HL-60/S4 treated with phorbol 12-myristate 13-acetate at 8.2 ng/mL for 4 days and 3 days (cell line): ENCODE data around the gene NOTCH1.

ENCODE experiments used
- in situ Hi-C: fragments of 300-500 bp; cut with MboI; formaldehyde crosslinking; loops from 2 replicates; pipeline ENCODE4 v1.15.0; 2022; ENCODE audit warnings: low sequenced_read_pairs

The NOTCH1 gene

DNA sequence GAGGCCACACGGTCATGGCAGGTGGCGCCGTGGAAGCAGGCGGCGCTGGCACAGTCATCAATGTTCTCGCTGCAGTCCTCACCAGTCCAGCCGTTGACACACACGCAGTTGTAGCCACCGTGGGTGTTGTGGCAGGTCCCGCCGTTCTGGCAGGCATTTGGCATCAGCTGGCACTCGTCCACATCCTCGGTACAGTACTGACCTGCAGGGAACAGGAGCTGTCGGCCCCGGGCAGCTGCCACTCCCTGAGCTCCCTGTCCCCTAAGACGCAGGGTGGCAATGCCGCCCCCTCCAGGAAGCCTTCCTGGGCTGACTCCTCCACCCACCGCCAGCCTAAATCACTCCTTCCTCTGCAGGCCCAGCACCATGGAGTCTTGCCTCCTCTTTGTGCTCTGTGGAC lies 27.2 kb downstream of the NOTCH1 start:
- in situ Hi-C loops, result no loop called here

DNA sequence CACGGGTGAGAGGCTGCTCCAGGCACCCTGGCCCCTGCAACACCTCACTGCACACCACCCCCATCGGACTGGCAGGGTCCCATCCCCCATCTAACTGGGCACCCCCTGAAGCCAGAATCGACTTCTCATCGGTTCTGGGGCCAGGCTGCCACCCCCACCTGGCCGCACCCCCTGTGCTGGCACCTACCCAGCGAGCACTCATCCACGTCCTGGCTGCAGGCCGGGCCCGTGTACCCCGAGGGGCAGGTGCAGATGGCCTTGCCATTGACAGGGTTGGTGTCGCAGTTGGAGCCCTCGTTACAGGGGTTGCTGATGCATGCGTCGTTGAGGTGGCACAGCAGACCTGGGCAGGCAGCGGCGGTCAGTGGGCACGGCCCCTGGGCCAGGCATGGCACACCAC lies 27.9 kb downstream of the NOTCH1 start:
- in situ Hi-C loops, result no loop called here

DNA sequence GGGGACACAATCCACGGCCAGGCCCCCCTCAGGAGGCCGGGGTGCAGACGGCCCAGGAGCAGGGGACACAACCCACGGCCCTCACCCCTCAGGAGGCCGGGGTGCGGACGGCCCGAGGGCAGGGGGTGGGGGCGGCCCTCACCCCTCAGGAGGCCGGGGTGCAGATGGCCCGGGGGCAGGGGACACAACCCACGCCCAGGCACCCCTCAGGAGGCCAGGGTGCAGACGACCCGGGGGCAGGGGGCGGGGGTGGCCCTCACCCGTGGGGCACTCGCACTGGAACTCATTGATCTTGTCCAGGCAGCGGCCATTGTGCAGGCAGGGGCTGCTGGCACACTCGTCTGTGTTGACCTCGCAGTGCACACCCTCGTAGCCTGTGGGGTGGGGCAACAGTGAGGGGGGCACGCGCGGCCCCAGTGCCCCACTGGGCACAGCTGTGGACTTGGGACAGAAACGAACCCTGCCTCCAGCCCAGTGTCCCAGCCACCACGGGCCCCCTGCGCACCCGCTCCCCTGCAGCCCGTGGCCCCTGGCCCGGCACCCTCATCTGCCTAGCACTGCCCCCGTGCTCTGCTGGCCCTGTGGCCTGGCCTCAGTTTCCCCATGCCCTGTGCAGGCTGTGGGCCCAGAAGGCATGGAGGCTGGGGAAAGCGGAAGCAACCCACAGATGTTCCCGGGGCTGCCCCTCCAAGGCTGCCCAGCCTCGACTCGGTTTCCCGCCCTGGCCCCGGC lies 28.7 kb downstream of the NOTCH1 start:
- in situ Hi-C loops, result no loop called here

DNA sequence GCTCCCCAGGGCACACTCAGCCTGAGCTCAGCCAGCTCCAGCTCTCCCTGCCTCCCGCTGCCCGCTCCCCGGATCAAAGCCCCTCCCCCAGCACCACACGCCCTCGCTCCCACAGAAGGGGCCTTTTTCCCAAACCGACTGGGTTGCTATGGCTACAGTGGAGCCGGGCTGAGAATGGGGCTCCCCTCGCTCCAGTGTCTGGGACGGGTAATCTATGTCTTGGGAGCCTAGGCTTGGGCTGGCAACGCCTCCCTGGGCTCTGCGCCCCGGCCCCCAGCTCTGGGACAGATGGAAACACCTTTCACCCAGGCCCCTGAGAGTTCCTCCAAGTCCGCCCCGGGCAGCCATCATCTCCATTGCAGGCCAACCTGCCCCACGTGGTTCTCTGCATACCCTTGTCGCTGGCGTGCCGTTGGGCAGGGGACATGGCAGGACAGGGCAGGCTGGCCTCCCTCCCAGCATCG lies 29.6 kb downstream of the NOTCH1 start:
- in situ Hi-C loops, result no loop called here

DNA sequence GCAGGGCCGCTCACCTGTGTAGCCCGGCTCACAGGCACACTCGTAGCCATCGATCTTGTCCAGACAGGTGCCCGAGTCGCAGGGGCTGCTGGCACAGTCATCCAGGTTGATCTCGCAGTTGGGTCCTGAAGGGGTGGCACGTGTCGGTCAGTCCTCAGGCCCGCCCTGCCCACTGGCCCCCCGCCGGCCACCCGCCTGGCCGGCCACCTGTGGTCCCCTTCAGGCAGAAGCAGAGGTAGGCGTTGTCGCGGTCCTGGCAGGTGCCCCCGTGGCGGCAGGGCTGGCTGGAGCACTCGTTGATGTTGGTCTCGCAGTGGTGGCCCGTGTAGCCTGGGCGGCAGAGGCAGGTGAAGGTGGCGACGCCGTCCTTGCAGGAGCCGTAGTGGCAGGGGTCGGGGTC lies 30.6 kb downstream of the NOTCH1 start:
- in situ Hi-C loops, result no loop called here

DNA sequence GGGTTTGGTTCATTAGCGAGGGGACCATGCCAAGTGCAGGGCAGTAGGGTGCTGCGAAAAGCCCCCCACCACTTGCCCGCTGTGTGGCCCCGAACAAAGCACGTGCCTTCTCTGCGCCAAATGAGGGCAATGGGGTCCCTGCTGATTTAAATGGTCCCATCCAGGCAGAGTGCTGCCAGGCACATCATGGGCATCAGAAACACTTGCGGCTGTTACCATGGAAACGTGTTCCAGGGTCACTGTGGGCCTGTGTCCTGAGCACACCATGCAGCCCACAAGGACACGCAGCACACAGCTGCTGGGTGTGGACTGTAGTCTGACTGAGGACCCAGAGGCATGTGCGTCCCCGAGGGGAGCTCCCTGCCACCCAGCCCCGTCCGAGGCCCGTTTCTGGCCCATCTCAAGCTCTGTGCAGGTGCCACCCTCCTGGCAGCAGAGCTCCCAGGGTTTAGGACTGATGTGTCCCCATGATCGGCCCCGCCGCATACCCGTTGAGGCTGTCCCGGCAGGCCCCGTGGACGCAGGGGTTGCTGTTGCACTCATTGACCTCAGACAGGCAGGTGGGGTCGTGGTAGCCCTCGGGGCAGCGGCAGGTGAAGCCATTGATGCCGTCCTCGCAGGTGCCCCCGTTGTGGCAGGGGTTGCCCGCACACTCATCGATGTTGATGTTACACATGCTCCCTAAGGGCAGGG lies 31.7 kb downstream of the NOTCH1 start:
- in situ Hi-C loops, result no loop called here

DNA sequence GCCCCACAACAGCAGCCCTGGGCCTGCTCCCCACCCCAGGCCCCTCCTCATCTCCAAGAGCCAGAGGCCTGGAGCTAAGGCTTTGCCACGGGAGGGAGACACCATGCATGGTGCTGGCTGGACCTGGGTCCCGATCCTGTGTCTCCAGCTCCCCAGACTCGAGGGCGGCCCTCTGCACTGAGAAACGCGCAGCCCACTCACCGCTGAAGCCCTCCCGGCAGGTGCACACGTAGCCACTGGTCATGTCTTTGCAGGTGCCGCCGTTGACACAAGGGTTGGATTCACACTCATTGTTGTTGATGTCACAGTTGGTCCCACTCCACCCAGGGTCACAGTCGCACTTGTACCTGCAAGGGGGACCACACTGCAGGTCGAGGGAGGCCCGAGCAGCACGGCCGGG lies 32.7 kb downstream of the NOTCH1 start:
- in situ Hi-C loops, result no loop called here

DNA sequence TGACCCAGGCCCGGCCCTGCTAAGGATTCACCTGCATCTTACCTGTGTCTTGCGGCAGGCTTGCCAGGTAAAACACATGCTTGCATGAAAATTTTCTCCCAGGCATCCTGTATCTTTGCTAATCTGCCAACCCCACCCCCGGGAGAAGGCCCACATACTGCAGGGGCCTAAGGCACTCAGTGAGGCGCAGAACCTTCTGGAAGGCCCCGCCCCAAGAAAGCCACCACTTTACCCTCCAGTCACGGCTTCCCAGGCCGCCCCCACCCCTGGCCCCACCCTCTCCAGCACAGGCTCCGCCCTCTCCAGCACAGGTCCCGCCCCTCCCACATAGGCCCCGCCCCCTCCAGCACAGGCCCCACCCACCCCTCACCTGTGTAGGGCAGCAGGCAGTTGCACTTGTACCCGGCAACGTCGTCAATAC lies 33.2 kb downstream of the NOTCH1 start:
- in situ Hi-C loops, result no loop called here

DNA sequence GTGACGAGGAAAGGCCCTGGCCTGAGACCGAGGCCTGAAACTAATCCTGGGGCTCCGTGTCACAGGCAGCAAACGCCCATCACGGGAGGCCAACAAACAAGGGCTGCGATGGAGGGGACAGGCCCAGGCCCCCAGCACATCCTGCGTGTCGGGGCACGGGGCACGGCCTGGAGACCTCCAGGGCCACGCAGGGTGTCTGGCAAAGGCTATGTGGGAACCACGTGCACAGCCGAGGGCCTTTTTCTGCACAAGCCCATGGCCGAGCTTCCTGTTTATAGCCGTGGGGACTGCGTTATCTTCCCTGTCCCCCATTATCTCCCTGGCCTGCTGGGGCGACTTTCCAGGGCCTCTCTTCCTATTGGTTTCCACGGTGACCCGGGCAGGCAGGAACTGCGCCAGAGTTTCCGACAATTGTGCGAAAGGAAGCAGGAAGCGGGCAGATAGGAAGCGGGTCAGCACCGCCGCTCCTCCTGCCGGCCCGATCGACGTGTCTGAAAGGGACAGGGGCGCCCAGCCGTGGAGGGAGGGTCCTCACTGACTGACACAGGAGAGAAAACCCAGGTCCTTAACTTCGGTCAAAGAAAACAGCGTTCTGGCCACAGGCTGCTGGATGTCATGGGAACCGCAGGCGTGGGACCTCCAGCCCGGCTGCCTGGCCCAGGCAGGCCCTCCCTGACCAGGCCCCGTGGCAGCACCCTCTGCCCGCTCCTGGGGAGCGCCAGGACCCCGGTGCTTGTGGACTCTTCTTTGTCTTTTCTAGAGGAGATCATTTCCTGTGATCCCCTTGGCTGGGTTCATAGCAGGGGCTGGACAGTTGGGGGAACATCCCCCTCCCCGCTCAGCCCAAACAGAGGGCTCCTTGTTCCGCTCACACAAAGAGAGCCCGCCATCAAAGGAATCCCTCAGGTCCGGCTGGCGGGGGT lies 33.9 kb downstream of the NOTCH1 start:
- in situ Hi-C loops, result no loop called here

DNA sequence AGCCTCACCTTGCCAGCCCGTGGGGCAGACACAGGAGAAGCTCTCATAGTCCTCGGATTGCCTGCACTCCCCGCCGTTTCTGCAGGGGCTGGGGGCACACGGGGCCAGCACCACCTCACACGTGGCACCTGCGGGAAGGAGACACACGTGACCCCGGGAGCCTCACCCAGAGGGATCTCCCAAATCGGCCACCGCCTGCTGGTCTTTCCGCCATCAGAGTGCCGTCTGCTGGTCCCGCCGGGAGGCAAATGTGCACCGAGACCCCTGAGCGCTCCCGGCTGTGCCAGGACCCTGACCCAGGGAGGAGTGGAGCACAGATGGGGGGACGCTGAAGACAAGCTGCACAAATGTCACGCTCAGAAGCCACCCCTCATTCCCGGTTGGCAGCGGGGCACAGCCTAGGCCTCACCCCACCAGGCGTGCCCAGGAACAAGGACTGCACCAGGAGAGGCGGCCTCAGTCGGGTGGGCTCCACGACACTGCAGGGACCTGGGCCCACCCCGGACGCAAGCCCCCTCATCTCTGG lies 34.6 kb downstream of the NOTCH1 start:
- in situ Hi-C loops, result no loop called here

DNA sequence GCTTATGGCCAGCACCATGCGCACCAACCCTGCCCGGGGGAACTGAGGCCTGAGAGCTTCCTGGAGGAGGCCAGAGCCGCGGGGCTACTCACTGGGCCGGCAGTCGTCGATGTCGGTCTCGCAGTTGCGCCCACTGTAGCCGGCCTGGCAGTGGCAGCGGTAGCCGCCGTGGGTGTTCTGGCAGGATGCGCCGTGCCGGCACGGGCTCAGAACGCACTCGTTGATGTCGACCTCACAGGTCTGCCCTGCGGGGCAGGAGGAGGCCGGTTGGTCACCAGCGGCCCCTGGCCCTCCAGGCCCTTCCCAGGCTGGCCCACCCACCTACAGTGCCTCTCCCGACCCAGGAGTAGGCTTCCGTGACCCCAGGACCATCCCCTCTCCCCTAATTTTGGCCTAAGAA lies 35.3 kb downstream of the NOTCH1 start:
- in situ Hi-C loops, result no loop called here

DNA sequence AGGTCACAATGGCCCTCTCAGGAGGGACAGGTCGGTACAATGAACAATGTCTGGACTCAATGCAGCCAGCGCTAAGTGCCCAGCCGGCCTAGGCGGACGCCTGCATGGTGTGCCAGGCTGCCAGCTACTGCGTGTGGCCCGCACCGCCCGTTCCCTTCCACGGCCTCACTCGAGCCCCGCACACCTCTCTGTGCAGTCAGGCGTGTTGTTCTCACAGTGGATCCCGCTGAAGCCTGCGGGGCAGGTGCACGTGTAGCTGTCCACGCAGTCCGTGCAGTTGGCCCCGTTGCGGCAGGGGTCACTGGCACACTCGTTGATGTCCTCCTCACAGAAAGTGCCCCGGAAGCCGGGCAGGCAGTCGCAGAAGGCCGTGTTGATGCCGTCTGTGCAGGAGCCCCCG lies 36.3 kb downstream of the NOTCH1 start:
- in situ Hi-C loops, result no loop called here

DNA sequence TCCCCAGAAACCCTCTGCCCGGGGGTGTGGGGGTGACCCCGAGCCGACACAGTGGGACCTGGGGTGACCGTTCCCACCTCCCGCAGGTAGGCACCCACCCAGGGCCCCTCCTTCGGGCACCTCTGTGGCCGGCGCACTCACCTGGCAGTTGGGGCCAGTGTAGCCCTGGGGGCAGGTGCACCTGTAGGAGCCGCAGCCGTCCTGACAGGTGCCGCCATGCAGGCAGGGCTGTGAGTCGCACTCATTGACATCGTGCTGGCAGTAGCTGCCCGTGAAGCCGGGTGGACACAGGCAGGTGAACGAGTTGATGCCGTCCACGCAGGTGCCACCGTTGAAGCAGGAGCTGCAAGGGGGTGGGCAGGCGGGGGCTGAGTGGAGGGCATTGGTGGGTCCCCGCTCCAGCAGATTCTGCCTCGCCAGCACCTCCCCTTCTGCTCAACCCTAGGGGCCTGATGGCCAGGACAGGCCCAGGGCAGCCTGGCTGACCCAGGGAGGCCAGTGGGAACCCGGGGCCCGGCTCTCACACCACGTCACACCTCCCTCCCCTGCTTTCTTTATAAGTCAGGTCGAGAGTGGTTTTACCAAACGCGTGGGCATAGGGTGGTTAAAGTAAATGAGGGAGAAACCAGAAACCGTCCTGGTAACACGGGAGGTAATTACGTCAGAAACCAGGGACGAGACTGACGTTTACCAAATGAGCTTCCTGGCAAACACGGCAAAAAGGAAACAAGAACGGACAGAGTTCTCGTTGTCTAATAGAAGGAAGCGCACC lies 36.9 kb downstream of the NOTCH1 start:
- in situ Hi-C loops, result no loop called here

DNA sequence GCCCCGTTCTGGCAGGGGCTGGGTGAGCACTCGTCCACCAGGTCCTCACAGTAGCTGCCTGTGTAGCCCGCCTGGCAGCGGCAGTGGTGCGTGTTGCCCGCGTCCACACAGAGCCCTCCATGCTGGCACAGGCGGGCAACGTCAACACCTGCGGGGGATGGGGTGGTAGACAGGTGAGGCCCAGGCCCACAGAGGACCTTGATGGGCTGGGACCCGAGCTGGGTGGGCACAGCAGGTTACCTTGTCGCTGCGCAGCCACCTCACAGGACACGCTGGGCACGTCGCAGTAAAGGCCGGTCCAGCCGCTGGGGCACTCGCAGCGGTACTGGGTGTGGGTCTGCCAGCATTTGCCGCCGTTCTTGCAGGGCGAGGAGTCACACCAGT lies 37.9 kb downstream of the NOTCH1 start:
- in situ Hi-C loops, result no loop called here

DNA sequence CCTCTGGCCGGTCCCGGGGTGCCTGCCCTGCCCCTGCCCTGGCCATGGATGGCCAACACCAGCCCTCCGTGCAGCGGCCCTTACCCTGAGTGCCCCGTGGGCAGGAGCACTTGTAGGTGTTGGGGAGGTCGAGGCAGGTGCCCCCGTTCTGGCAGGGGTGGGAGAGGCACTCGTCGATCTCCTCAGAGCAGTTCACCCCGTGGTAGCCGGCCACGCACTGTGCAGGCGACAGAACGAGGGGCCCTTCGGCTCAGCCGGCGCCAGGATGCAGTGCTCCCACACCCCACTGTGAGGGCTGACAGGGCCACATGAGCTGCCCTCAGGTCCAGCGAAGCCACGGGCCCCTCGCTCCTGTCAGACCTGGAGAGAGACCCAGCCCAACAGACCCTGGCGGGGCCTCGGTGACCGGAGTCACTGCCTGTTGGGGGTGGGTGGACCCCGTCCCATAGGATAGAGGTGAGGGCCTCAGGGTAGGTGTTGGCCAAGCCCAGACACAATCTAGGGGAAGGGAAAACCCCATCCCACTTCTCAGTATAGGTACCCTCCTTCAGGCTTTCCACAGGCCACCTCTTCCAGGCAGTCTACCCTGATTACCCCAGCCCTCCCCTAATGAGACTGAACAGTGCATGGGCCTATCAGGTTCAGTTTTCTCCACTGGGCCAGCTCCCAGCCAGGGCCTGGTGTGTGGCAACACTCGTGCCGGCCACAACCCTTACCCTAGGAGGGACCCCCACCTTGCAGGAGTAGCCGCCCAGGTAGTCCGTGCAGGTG lies 38.4 kb downstream of the NOTCH1 start:
- in situ Hi-C loops, result no loop called here

DNA sequence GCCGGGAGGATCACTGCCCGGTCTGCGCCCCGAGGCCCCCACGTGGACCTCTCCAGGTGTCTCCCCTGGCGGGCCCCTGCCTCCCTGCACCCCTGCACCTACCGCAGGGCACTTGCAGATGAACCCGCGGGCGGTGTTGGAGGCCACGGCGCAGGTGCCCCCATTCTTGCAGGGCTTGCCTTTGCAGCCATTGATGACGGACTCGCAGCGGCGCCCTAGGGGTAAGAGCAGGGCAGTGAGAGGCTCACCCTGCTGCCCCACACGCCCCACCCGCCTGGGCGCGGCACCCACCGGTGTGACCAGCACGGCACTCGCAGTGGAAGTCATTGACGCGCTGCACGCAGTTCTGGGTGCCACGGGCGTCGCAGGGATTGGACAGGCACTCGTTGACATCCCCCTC lies 39.4 kb downstream of the NOTCH1 start:
- in situ Hi-C loops, result no loop called here

DNA sequence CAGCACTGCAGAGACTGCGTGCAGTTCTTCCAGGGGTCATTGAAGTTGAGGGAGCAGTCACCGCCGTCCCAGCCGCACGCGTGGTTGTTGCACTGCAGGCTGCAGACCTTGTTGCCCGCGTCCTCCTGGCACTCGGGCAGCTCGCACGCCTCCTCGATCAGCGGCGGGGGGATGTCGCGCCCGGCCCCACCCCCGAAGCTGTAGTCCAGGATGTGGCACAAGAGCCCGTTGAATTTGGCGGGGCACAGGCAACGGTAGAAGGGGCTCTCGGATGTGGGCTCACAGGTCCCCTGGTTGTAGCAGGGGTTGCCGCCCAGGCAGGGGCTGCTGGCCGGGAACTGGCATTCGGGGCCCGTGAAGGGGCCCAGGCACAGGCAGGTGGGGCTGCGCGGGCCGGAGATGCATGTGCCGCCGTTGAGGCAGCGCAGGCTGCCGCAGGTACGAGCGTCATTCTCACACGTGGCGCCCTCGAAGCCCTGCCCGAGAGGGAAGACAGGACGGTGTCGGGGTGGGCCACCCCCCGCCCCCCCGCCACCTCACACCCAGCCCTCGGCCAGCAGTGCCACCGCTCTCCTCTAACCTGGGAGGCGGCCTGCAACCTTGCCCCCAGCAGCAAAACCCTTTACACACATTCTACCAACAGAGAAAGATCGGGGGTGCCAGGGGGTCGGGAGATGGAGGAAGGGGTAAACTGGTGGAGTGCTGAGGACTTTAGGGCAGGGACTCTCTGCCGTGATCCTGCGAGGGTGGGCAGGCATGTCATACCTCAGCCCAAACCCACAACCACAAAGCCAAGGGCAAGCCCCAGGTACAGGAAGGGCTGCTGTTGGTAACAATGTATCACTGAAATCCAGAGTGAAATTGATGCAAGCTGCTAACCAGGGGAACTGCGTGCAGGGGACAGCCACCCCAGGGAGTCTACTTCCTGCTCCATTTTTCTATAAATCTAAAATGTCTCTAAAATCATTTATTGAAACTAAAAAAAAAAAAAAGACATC lies 40.1 kb downstream of the NOTCH1 start:
- in situ Hi-C loops, result no loop called here

DNA sequence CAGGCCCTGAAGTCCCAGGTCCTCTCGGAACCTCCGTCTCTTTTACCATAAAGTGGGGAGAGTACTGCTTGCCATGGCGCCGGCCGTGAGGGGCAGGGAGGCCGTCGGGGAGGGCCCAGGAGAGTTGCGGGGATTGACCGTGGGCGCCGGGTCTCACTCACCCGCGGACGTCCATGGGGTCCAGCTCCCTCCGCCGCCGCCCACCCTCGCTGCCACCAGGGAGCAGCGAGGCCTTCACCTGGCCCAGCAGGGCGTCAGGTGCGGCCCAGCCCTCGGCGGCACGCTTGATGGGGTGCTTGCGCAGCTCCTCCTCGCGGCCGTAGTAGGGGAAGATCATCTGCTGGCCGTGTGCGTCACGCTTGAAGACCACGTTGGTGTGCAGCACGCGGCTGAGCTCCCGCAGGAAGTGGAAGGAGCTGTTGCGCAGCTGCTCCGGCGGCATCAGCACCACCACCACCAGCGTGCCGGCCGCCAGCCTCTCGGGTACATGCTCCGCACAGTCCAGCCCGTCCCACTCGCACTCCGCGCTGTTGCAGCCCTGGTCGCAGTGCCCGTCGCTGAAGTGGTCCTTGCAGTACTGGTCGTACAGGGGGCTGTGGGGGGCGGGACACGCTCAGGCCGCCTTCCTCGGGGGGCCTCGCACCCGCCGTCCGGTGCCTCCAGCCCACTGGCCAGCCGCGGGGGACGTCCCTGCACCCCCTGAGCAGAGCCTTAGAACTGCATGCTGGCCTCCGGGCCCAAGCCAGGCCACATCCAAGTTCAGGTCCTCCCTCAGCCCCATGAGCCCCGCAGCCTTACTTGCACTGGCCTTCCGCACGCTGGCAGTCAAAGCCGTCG lies 41.1 kb downstream of the NOTCH1 start:
- in situ Hi-C loops, result no loop called here
